HCT116 (cell line): ENCODE measurements around the gene VRK1.

ENCODE experiments used
- CTCF ChIP-seq, 3 experiments: fragments of 200-600 bp in 1 of 3; sonication (generic) in 1 of 3; IDR thresholded peaks in 2 of 3; conservative IDR thresholded peaks in 1 of 3; 2 replicates each; pipeline ENCODE4 v1.5.1; 2012 to 2017; ENCODE audit warnings: low read depth in 2 of 3, low read length in 2 of 3, antibody characterized with exemption in 1 of 3, borderline replicate concordance in 1 of 3, control low read depth in 1 of 3, mild to moderate bottlenecking in 1 of 3, mixed read lengths in 1 of 3, mixed run types in 1 of 3, moderate library complexity in 1 of 3; ENCODE audit not compliant: insufficient read depth in 1 of 3
- EGR1 ChIP-seq: IDR thresholded peaks from 2 replicates; pipeline ENCODE4 v1.6.1; 2012; ENCODE audit warnings: low read depth
- POLR2A ChIP-seq: IDR thresholded peaks from 2 replicates; pipeline ENCODE4 v1.7.0; 2011; ENCODE audit warnings: borderline replicate concordance; ENCODE audit not compliant: insufficient read depth, insufficient read length; ENCODE audit errors: extremely low read depth

GRCh38 chr14:96792003-96792402 lies 5.2 kb upstream of the VRK1 start:
- TF ChIP-seq CTCF (IDR thresholded peaks at IDR 0.05 in 2 of 3, conservative IDR thresholded peaks at IDR 0.05 in 1 of 3; ENCODE audit: borderline replicate concordance in 1 of 3, insufficient read depth in 1 of 3, low read depth in 2 of 3, low read length in 2 of 3) = no peak
- no peak for TF ChIP-seq POLR2A
- no peak for TF ChIP-seq EGR1
